ENCODE results near the gene SLC5A9. TPM values are rescaled to one million over a fixed set of nuclear protein-coding genes. Genes with fewer than 3 reads are reported as not detected.
"Not testable (repeated sequence)": the region's sequence is repeated elsewhere in the genome, so short reads cannot be mapped to it uniquely, and the experiment has no call there.

SLC5A9 gene
- polyA plus RNA-seq, 3 donors, result 0.15 to 0.42 (median 0.28) TPM

- Mint-ChIP-seq H3K36me3 (no peaks in the 10 kb centered on the region), H3K27me3 (ENCODE audit: low read depth in 3 of 3) (peaks cover 3 to 6% (median 3%) of the 10 kb centered on the region in 3 donors), H3K4me1 (no peaks in the 10 kb centered on the region), H3K27ac (no peak overlapping the region), H3K9me3 (no peaks in the 10 kb centered on the region), H3K4me3 (no peak overlapping the region)
- Histone ChIP-seq H3K79me2 (ENCODE audit: insufficient read depth, low read length) (no peaks in the 10 kb centered on the region), H2AFZ (ENCODE audit: insufficient read depth, low read depth, low read length, poor library complexity, severe bottlenecking) (no peak overlapping the region), H3K36me3 (replicated peaks in 1 of 2; ENCODE audit: control insufficient read depth in 1 of 2, insufficient read depth in 2 of 2, low read length in 2 of 2) (no peaks in the 10 kb centered on the region), H3K4me3 (replicated peaks in 1 of 3; ENCODE audit: low read depth in 2 of 3, low read length in 3 of 3) (no peak overlapping the region), H3K4me1 (ENCODE audit: control insufficient read depth in 1 of 2, insufficient read depth in 2 of 2, low read length in 2 of 2) (no peaks in the 10 kb centered on the region), H3K9me3 (replicated peaks in 1 of 2; ENCODE audit: control insufficient read depth in 1 of 2, insufficient read depth in 1 of 2, low read length in 2 of 2) (no peaks in the 10 kb centered on the region), H3K4me2 (replicated peaks; ENCODE audit: extremely low read depth, low read length, poor library complexity, severe bottlenecking) (no peak overlapping the region), H4K20me1 (ENCODE audit: insufficient read depth, low read length) (no peaks in the 10 kb centered on the region), H3K27ac (ENCODE audit: low read depth in 1 of 2, low read length in 2 of 2) (no peak overlapping the region), H3K27me3 (ENCODE audit: control insufficient read depth in 2 of 2, insufficient read depth in 2 of 2, low read length in 2 of 2) (no peaks in the 10 kb centered on the region), H3K9ac (ENCODE audit: insufficient read depth, low read length, poor library complexity, severe bottlenecking) (no peak overlapping the region)
- no peak for DNase-seq
- intact Hi-C loops (cut with micrococcal nuclease), result no loop called here
- TF ChIP-seq CTCF (IDR thresholded peaks at IDR 0.05), result no peak
- WGBS (ENCODE audit: insufficient coverage), result 93% methylated on average over 7 of the region's 12 CpGs
Measured at GRCh38 chr1:48208251-48208650, 14.3 kb upstream of the SLC5A9 start.

DNA sequence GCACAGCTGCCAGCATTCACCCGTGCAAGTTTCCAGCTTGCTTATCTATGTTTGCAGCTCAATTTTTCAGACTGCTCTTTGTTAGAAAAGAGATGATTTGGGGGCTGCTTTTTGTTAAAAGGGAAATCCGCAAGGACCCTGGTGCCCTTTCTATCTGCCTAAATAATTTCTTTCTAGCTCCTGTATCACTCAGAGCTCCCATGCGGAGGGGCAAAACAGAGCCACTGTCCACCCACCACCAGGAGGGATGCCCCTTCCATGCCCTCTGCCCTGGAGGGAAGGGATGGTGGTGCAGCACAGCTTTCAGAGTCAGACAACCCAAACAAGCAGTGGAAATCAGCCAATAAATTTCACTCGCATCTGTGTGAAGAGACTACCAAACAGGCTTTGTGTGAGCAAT, 13.9 kb upstream of the SLC5A9 start:
- no peaks in the 10 kb centered on the region for H3K9me3 Mint-ChIP-seq
- no peaks in the 10 kb centered on the region for H4K20me1 ChIP-seq (ENCODE audit: insufficient read depth, low read length)
- no peaks in the 10 kb centered on the region for H3K9me3 ChIP-seq (replicated peaks in 1 of 2; ENCODE audit: control insufficient read depth in 1 of 2, insufficient read depth in 1 of 2, low read length in 2 of 2)
- H3K27me3 Mint-ChIP-seq (ENCODE audit: low read depth in 3 of 3), result peaks cover 3 to 9% (median 5%) of the 10 kb centered on the region in 3 donors
- no peak overlapping the region for H3K27ac ChIP-seq (ENCODE audit: low read depth in 1 of 2, low read length in 2 of 2)
- no peak overlapping the region for H3K4me2 ChIP-seq (replicated peaks; ENCODE audit: extremely low read depth, low read length, poor library complexity, severe bottlenecking)
- H3K79me2 ChIP-seq (ENCODE audit: insufficient read depth, low read length), result no peaks in the 10 kb centered on the region
- H3K4me3 ChIP-seq (replicated peaks in 1 of 3; ENCODE audit: low read depth in 2 of 3, low read length in 3 of 3), result no peak overlapping the region
- H3K4me1 Mint-ChIP-seq, result no peaks in the 10 kb centered on the region
- H3K4me1 ChIP-seq (ENCODE audit: control insufficient read depth in 1 of 2, insufficient read depth in 2 of 2, low read length in 2 of 2), result no peaks in the 10 kb centered on the region
- WGBS (ENCODE audit: insufficient coverage), result no CpG with 5 or more reads among the region's 4 CpGs
- H3K36me3 ChIP-seq (replicated peaks in 1 of 2; ENCODE audit: control insufficient read depth in 1 of 2, insufficient read depth in 2 of 2, low read length in 2 of 2), result no peaks in the 10 kb centered on the region
- DNase-seq, result no peak
- H3K9ac ChIP-seq (ENCODE audit: insufficient read depth, low read length, poor library complexity, severe bottlenecking), result no peak overlapping the region
- no peaks in the 10 kb centered on the region for H3K36me3 Mint-ChIP-seq
- TF ChIP-seq CTCF (IDR thresholded peaks at IDR 0.05), result no peak
- H3K27me3 ChIP-seq (ENCODE audit: control insufficient read depth in 2 of 2, insufficient read depth in 2 of 2, low read length in 2 of 2), result no peaks in the 10 kb centered on the region
- no peak overlapping the region for H3K4me3 Mint-ChIP-seq
- no peak overlapping the region for H3K27ac Mint-ChIP-seq
- H2AFZ ChIP-seq (ENCODE audit: insufficient read depth, low read depth, low read length, poor library complexity, severe bottlenecking), result no peak overlapping the region
- intact Hi-C loops (cut with micrococcal nuclease), result no loop called here

- DNase-seq; H3K36me3 Mint-ChIP-seq; H3K79me2 ChIP-seq (ENCODE audit: insufficient read depth, low read length); H3K4me3 Mint-ChIP-seq; H3K27ac Mint-ChIP-seq; H3K4me3 ChIP-seq (replicated peaks in 1 of 3; ENCODE audit: low read depth in 2 of 3, low read length in 3 of 3); H3K9me3 Mint-ChIP-seq; H3K4me2 ChIP-seq (replicated peaks; ENCODE audit: extremely low read depth, low read length, poor library complexity, severe bottlenecking); intact Hi-C loops (cut with micrococcal nuclease); H3K9me3 ChIP-seq (replicated peaks in 1 of 2; ENCODE audit: control insufficient read depth in 1 of 2, insufficient read depth in 1 of 2, low read length in 2 of 2); H4K20me1 ChIP-seq (ENCODE audit: insufficient read depth, low read length); H3K27ac ChIP-seq (ENCODE audit: low read depth in 1 of 2, low read length in 2 of 2); H3K27me3 ChIP-seq (ENCODE audit: control insufficient read depth in 2 of 2, insufficient read depth in 2 of 2, low read length in 2 of 2); H2AFZ ChIP-seq (ENCODE audit: insufficient read depth, low read depth, low read length, poor library complexity, severe bottlenecking); H3K9ac ChIP-seq (ENCODE audit: insufficient read depth, low read length, poor library complexity, severe bottlenecking); H3K36me3 ChIP-seq (replicated peaks in 1 of 2; ENCODE audit: control insufficient read depth in 1 of 2, insufficient read depth in 2 of 2, low read length in 2 of 2): not testable (repeated sequence)
- H3K27me3 Mint-ChIP-seq (ENCODE audit: low read depth in 3 of 3), result peaks cover 1 to 12% (median 8%) of the 10 kb centered on the region in 3 donors
- WGBS (ENCODE audit: insufficient coverage), result 91% methylated on average over 7 of the region's 8 CpGs
- H3K4me1 Mint-ChIP-seq, result peaks cover 25% of the 10 kb centered on the region
- peaks cover 16 to 21% of the 10 kb centered on the region in 2 donors for H3K4me1 ChIP-seq (ENCODE audit: control insufficient read depth in 1 of 2, insufficient read depth in 2 of 2, low read length in 2 of 2)
Measured at GRCh38 chr1:48213462-48213861, 9.1 kb upstream of the SLC5A9 start.
